SIG-M5 treated with dmso at 0.1 percent for 504 hours (cell line): ENCODE measurements around the gene GLRX3.

Source experiments
- DNase-seq: peaks from one replicate; lab custom pipeline; 2025; ENCODE audit not compliant: unreplicated experiment; lab: John Stamatoyannopoulos, UW

The GLRX3 gene

GRCh38 chr10:130203626-130204025 lies 67.4 kb downstream of the GLRX3 start:
- DNase-seq = no peak

- no peak for DNase-seq
Observed at GRCh38 chr10:130206216-130206737, 70.1 kb downstream of the GLRX3 start.

- no peak for DNase-seq
Observed at GRCh38 chr10:130207205-130207604, 71.0 kb downstream of the GLRX3 start.

- DNase-seq = no peak
Observed at GRCh38 chr10:130208807-130209206, 72.6 kb downstream of the GLRX3 start.

GRCh38 chr10:130212746-130213145 lies 76.6 kb downstream of the GLRX3 start:
- no peak for DNase-seq

GRCh38 chr10:130213286-130214080 lies 77.3 kb downstream of the GLRX3 start:
- no peak for DNase-seq

GRCh38 chr10:130214431-130214830 lies 78.2 kb downstream of the GLRX3 start:
- DNase-seq = no peak

- DNase-seq = no peak
Observed at GRCh38 chr10:130215151-130215930, 79.2 kb downstream of the GLRX3 start.

GRCh38 chr10:130215931-130216231 lies 79.7 kb downstream of the GLRX3 start:
- no peak for DNase-seq

- DNase-seq = no peak
Observed at GRCh38 chr10:130218181-130218641, 82.0 kb downstream of the GLRX3 start.

- no peak for DNase-seq
Observed at GRCh38 chr10:130218936-130219335, 82.7 kb downstream of the GLRX3 start.

- DNase-seq = no peak
Observed at GRCh38 chr10:130220251-130221185, 84.3 kb downstream of the GLRX3 start.

- no peak for DNase-seq
Observed at GRCh38 chr10:130221456-130222375, 85.5 kb downstream of the GLRX3 start.

GRCh38 chr10:130222381-130222780 lies 86.2 kb downstream of the GLRX3 start:
- DNase-seq = no peak

- no peak for DNase-seq
Observed at GRCh38 chr10:130224228-130224627, 88.0 kb downstream of the GLRX3 start.

- DNase-seq = no peak
Observed at GRCh38 chr10:130226012-130226411, 89.8 kb downstream of the GLRX3 start.

- DNase-seq = no peak
Observed at GRCh38 chr10:130227883-130228282, 91.7 kb downstream of the GLRX3 start.
